ENCODE data around the gene AKT2. TPM values are rescaled to one million over a fixed set of nuclear protein-coding genes. Genes with fewer than 3 reads are reported as not detected.
A peak's percentile ranks its signal among the peaks of the same experiment; 100 is the strongest.

AKT2 gene
- total RNA-seq, 2 experiments from 2014 or later: 139 to 144 TPM

GRCh38 chr19:40192758-40193586, 92.2 kb downstream of the AKT2 start:
- ChIA-PET CTCF (interaction anchor here (0.9 to 1.6 kb wide), 3 partner anchors 25 to 54 kb away, joined by 3 to 4 read pairs (median 3); no protein-coding TSS in a partner anchor), POLR2A (interaction anchor here (1.4 kb wide), 1 partner anchor 10 kb away, joined by 3 read pairs; no protein-coding TSS in a partner anchor)
- TF ChIP-seq, protein P1, sequence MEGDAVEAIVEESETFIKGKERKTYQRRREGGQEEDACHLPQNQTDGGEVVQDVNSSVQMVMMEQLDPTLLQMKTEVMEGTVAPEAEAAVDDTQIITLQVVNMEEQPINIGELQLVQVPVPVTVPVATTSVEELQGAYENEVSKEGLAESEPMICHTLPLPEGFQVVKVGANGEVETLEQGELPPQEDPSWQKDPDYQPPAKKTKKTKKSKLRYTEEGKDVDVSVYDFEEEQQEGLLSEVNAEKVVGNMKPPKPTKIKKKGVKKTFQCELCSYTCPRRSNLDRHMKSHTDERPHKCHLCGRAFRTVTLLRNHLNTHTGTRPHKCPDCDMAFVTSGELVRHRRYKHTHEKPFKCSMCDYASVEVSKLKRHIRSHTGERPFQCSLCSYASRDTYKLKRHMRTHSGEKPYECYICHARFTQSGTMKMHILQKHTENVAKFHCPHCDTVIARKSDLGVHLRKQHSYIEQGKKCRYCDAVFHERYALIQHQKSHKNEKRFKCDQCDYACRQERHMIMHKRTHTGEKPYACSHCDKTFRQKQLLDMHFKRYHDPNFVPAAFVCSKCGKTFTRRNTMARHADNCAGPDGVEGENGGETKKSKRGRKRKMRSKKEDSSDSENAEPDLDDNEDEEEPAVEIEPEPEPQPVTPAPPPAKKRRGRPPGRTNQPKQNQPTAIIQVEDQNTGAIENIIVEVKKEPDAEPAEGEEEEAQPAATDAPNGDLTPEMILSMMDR (IDR thresholded peaks at IDR 0.05): no peak
- peak overlapping the region; percentile 63 for H3K4me3 Mint-ChIP-seq
- no peaks in the 10 kb centered on the region for H3K36me3 Mint-ChIP-seq (ENCODE audit: low read depth)
- ATAC-seq (no peak), DNase-seq (no peak)
- H3K9me3 Mint-ChIP-seq: no peaks in the 10 kb centered on the region
- H3K27me3 Mint-ChIP-seq: no peaks in the 10 kb centered on the region
- H3K4me1 Mint-ChIP-seq (ENCODE audit: low read depth): peaks cover 28% of the 10 kb centered on the region
- intact Hi-C loops (cut with micrococcal nuclease): no loop called here
- H3K27ac Mint-ChIP-seq: no peak overlapping the region

GRCh38 chr19:40191836-40192646, 93.1 kb downstream of the AKT2 start:
- no peak overlapping the region for H3K27ac Mint-ChIP-seq
- CTCF ChIA-PET: interaction anchor here (0.9 to 1.6 kb wide), 3 partner anchors 25 to 52 kb away, joined by 3 to 4 read pairs (median 3); no protein-coding TSS in a partner anchor
- DNase-seq (peak; percentile 44), ATAC-seq (peak; percentile 20)
- H3K36me3 Mint-ChIP-seq (ENCODE audit: low read depth): no peaks in the 10 kb centered on the region
- no peaks in the 10 kb centered on the region for H3K27me3 Mint-ChIP-seq
- TF ChIP-seq, protein P1 (IDR thresholded peaks at IDR 0.05): no peak
- POLR2A ChIA-PET: interaction anchor here (0.5 kb wide), 1 partner anchor 188 kb away, joined by 3 read pairs; no protein-coding TSS in a partner anchor
- intact Hi-C loops (cut with micrococcal nuclease): no loop called here
- peaks cover 28% of the 10 kb centered on the region for H3K4me1 Mint-ChIP-seq (ENCODE audit: low read depth)
- H3K4me3 Mint-ChIP-seq: peak overlapping the region; percentile 63
- H3K9me3 Mint-ChIP-seq: no peaks in the 10 kb centered on the region

DNA sequence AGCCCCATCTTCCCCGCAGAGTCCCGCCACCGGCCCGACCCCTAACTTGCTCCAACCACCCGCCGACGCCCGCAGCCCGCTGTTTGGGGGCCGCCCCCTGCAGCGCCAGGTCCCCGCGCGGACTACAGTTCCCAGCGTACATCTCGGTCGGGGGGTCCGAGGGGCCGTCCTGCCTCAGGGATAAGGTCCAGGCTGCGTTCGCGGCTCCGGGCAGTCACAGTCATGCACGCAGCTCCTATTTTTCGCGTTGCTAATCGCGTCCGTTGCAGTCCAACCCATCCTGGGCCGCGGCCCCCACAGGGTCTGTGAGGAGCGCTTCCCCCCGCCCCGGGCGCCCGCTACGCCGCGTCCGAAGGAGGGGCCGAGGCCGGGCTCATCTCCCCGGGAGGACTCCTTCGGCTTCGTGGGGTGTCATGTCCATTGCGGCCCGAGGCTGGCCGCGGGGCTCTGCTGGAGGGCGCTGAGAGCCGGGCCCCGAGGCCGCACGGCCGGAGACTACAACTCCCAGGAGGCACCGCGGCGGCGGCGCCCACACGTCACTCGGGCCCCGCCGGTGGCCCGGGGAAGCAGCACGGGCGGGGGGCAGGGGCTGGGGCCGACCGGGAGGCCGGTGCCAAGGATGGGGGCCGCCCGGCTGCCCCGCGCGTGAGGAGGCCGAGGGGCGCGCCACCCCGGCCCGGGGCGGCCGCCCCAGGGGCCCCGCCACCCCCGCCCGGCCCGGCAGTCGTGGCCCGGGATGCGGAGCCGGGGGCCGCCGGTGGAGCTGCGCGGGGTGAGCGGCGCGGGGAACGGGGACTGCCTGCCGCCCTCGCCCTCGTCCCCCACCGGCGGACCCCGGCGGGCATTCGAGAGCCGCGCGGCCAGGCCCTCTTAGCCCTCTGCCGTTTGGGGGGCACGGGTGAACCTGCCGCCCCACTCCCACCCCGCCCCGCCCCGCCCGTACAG, 94.0 kb downstream of the AKT2 start, which contains the start of gene MAP3K10:
MAP3K10 (plus strand) TSS at position 536 of the 945 bp plus-strand sequence. CDS start 606 bp downstream, outside the sequence.
- ATAC-seq (peak; percentile 89), DNase-seq (peak; percentile 91)
- CTCF ChIA-PET: interaction anchor here (0.9 to 2.2 kb wide), 7 partner anchors 26 to 51 kb away, joined by 3 to 12 read pairs (median 4); partner anchors contain the start of gene TTC9B
- H3K27ac Mint-ChIP-seq: peak within 1 kb of the TSS; percentile 95
- peaks cover 28% of the 10 kb centered on the region for H3K4me1 Mint-ChIP-seq (ENCODE audit: low read depth)
- H3K27me3 Mint-ChIP-seq: no peaks in the 10 kb centered on the region
- H3K9me3 Mint-ChIP-seq: no peaks in the 10 kb centered on the region
- intact Hi-C loops (cut with micrococcal nuclease): no loop called here
- POLR2A ChIA-PET: interaction anchor here (0.6 to 1.7 kb wide), 9 partner anchors 8 to 100 kb away, joined by 3 to 8 read pairs (median 4); partner anchors contain the start of genes AKT2, TTC9B and ZNF780A
- TF ChIP-seq, protein P1 (IDR thresholded peaks at IDR 0.05): no peak
- H3K36me3 Mint-ChIP-seq (ENCODE audit: low read depth): no peaks in the 10 kb centered on the region
- H3K4me3 Mint-ChIP-seq: peak within 1 kb of the TSS; percentile 84

GRCh38 chr19:40184273-40184672, 100.9 kb downstream of the AKT2 start:
- DNase-seq (no peak), ATAC-seq (no peak)
- Mint-ChIP-seq H3K9me3 (no peaks in the 10 kb centered on the region), H3K4me3 (no peak overlapping the region), H3K4me1 (ENCODE audit: low read depth) (no peaks in the 10 kb centered on the region), H3K27ac (no peak overlapping the region), H3K36me3 (ENCODE audit: low read depth) (no peaks in the 10 kb centered on the region), H3K27me3 (peaks cover 1% of the 10 kb centered on the region)
- ChIA-PET CTCF (no interaction called here), POLR2A (no interaction called here)
- intact Hi-C loops (cut with micrococcal nuclease): no loop called here
- TF ChIP-seq, protein P1 (IDR thresholded peaks at IDR 0.05): no peak

Small RNA genes within 50 kb of the gene (microRNA-seq; reads per million reads assigned to microRNA genes)
- gene MIR641 (ENCODE audit: borderline microRNAs expressed, borderline replicate concordance): 50.3 reads per million, percentile 59 among the genes with 10 or more reads in this experiment

Other genes with a start within 250 kb of the AKT2 start
- gene ZNF780B, start 229.1 kb downstream of the AKT2 start, total RNA-seq: 10 to 100 TPM; 15.5 to 18.6 TPM
- 10 to 100 TPM; 12.9 to 13.3 TPM for gene ZNF780A, start 194.4 kb downstream of the AKT2 start, total RNA-seq
- gene MAP3K10, start 93.9 kb downstream of the AKT2 start, total RNA-seq: 10 to 100 TPM; 11.3 to 12.6 TPM
- gene TTC9B, start 67.0 kb downstream of the AKT2 start, total RNA-seq: not detected
- not detected for gene CCNP, start 58.7 kb downstream of the AKT2 start, total RNA-seq
- 10 to 100 TPM; 17.5 to 18.0 TPM for gene C19orf47, start 63.1 kb upstream of the AKT2 start, total RNA-seq
- gene PLD3, start 63.4 kb upstream of the AKT2 start, total RNA-seq: 10 to 100 TPM; 54.4 to 56.7 TPM
- gene HIPK4, start 104.8 kb upstream of the AKT2 start, total RNA-seq: not detected
- gene PRX, start 128.0 kb upstream of the AKT2 start, total RNA-seq: 1 to 10 TPM; 1.2 TPM
- gene SERTAD1, start 140.6 kb upstream of the AKT2 start, total RNA-seq: 10 to 100 TPM; 15.5 to 17.2 TPM
- 10 to 100 TPM in 1 of 2 experiments, 1 to 10 TPM in 1; 8.8 to 11.2 TPM for gene SERTAD3, start 159.0 kb upstream of the AKT2 start, total RNA-seq
- 10 to 100 TPM; 21.2 to 21.7 TPM for gene BLVRB, start 180.4 kb upstream of the AKT2 start, total RNA-seq
- 1 to 10 TPM; 1.3 to 2.3 TPM for gene SPTBN4, start 181.7 kb upstream of the AKT2 start, total RNA-seq